PC-3 (cell line): Measurements from ENCODE around the gene AGAP1.

Source experiments
- CTCF ChIP-seq: fragments of 300-600 bp; sonication (generic); conservative IDR thresholded peaks from 2 replicates; pipeline ENCODE4 v1.5.1; 2017; ENCODE audit warnings: antibody characterized with exemption, low read depth, mild to moderate bottlenecking, low read length
- EZH2 ChIP-seq: fragments of 300-600 bp; sonication (generic); IDR thresholded peaks from one replicate; pipeline ENCODE4 v1.6.1; 2017; ENCODE audit warnings: antibody characterized with exemption, mild to moderate bottlenecking, low read length; ENCODE audit not compliant: unreplicated experiment

GRCh38 chr2:236130349-236130998 is 636.6 kb downstream of the AGAP1 start:
- TF ChIP-seq CTCF (no peak), EZH2 (no peak)
